HG02884 (cell line): Measurements from ENCODE around the gene TRIAP1.

Experiments
- ATAC-seq: cut with Tn5 transposase; IDR thresholded peaks from one replicate; pipeline ENCODE4 v1.9.1; 2021; ENCODE audit warnings: mild to moderate bottlenecking, moderate library complexity; ENCODE audit not compliant: unreplicated experiment

Gene TRIAP1

DNA sequence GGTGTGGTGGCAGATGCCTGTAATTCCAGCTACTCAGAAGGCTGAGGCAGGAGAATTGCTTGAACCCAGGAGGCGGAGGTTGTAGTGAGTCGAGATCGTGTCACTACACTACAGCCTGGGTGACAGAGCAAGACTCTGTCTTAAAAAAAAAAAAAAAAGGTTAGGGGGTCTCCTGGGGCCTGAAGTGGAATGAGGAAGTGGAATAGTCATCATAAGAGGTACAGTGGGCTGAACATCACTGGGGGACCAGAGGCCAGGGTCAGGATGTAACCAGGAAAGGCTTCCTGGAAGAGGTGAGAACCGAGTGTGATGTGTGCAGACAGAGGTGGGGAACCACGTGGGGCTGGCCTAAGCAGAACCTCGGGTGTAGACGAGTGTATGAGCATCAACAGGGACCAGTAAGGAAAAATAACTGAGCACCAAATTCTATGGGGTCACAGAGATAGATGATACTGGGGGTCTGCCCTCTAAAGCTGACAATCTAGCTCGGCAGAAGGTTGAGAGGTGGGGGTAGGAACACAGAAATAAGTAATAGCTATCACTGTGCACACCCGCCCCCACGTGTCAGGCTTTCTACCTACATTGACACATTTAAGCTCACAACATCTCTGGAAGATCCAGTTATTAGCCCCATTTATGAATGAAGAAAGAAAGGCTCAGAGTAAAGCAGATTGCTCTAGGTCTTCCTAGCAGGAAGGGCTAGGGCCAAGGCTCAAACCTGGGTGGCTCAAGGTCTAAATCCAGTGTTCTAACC is 13.2 kb downstream of the TRIAP1 start:
- ATAC-seq: no peak

DNA sequence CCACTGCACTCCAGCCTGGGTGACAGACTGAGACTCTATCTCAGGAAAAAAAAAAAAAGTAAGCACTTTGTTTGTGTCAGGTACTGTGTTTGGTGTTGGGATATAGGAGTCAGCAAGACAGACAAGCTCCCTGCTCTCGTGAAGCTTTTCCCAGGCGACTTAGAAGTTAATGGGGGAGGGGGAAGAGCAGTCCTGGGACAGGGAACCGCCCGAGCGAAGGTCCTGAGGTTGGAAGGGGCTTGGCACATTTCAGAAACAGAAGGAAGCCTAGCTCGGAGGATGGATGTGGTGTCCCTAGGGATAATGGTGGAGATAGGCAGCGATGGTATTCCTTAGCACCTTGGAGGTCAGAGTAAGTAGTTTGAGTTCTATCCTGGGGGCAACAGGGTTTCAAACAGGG is 16.8 kb downstream of the TRIAP1 start:
- ATAC-seq: no peak

DNA sequence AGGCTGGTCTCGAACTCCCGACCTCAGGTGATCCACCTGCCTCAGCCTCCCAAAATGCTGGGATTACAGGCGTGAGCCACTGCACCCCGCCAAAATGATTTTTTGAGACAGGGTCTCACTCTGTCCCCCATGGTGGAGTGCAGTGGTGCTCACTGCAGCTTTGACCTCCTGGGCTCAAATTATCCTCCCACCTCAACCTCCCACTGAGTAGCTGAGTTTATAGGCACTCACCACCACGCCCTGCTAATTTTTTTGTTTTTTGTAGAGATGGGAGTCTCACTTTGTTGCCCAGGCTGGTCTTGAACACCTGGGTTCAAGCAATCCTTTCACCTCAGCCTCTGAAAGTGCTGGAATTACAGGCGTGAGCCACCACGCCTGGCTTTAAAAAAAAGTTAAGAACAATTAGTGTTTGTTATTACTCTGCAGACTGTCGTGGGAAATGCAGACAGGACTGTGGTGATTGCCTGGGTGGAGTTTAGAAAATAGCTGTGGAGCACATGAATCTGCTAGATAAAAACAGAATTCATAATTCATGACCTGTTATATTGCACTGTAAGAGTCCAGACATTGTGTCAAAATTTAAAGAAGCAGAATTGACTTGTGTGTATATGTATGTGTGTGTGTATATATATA is 17.5 kb downstream of the TRIAP1 start:
- ATAC-seq: no peak

DNA sequence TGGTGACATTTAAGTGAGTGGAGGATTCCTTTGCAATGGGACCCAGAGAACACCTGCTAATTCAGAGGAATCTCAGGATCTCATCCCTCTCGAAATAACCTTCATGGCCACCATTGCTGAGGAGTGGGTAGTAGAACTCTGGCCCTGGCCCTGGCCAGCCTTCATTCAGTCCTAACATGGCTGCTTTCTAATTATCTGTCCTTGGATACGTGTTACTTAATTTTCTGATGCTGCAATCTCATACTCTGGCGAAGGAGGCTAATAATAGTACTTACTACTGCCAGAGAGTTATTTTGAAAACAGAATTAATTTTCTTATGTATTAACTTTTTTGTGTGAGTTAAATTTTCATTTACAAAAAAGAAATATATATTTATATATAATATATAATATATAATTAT is 20.4 kb downstream of the TRIAP1 start:
- ATAC-seq: no peak

DNA sequence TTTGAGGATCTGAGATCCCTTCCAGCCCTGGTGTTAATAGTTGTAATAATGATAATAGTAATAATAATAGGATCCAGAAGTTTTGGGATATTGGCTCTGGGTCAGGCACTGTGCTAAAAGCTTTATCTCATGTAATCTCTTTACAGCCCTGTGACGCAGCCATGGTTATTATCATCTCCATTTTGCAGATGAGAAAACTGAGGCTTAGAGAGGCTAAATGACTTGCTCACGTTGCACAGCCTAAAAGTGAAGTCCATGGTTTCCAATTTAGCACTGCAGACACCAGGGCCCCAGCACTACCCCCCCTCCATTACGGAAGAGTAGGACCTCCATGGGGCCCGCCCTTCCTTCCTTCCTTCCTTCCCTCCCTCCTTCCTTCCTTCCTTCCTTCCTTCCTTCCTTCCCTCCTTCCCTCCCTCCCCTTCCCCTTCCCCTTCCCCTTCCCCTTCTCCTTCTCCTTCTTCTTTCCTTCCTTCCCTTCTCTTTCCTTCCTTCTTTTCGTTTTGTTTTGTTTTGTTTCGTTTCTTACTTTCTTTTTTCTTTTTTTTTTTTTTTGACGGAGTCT is 23.2 kb downstream of the TRIAP1 start:
- no peak for ATAC-seq

DNA sequence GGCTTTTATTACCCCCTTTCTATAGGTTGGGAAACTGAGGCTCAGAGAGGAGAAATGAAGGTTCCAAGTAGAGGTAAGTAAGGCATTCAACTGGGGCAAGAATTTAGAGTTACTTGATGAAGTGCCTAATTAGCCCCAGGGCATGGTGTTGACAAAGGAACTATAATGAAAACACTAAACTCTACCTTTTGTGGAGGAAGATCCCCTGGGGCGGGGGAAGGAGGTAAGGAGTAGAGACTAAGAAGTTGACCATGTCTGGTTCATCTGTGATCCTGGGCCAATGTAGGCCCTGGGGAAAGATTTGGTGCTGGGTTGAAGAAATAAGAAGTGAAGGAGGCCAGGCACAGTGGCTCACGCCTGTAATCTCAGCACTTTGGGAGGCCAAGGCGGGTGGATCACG is 24.5 kb downstream of the TRIAP1 start:
- no peak for ATAC-seq

DNA sequence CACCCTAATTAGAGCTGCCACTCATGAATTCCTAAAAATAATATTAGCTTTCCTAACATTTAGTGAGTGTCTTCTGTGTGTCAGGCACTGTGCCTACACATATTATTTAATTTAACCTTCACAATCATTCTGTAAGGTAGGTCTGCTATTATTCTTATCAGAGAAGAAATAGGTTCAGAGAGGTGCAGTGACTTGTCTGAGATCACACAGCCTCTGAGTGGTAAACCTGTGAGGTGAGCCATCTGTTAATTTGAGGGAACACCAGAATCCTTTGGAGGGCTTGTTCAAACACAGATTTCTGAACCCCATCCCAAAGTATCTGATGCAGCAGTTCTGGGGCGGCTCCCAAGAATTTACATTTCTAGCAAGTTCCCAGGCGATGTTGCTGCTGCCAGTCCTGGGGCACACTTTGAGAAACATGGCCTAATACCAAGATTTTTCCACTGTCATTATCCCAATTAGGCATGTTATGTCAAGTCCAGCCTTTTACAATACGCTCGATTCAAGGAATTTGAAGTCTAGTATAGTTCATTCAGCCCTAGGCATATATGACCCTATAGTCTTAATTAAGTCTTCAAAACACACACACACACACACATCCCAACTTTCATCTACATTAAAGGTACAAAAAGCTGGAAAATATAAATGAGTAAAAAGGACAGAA is 28.1 kb downstream of the TRIAP1 start:
- ATAC-seq: no peak

DNA sequence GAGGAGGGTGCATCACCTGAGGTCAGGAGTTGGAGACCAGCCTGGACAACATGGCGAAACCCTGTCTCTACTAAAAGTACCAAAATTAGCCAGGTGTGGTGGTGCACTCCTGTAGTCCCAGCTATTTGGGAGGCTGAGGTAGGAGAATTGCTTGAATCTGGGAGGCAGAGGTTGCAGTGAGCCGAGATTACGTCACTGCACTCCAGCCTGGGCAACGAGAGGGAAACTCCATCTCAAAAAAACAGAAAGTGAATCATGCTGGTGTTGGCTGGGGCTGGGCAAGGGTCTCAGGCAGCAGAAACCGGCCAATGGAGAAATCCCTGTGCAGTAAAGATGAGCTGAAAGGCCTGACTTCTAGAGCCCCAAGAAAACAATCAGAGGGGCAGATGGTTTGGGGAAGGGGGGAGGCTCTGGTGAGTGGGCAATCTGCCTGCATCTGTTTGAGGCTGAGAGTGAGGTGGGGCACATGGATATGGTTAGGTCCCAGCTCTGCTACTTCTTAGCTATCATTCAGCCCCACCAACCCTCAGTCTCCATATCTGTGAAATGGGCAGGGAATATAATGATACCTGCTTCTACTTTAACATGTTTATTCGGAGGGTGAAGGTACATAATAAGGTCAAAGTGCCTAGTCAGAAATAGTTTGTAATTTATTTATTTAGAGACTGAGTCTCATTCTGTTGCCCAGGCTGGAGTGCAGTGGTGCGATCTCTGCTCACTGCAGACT is 29.5 kb downstream of the TRIAP1 start:
- ATAC-seq: no peak

DNA sequence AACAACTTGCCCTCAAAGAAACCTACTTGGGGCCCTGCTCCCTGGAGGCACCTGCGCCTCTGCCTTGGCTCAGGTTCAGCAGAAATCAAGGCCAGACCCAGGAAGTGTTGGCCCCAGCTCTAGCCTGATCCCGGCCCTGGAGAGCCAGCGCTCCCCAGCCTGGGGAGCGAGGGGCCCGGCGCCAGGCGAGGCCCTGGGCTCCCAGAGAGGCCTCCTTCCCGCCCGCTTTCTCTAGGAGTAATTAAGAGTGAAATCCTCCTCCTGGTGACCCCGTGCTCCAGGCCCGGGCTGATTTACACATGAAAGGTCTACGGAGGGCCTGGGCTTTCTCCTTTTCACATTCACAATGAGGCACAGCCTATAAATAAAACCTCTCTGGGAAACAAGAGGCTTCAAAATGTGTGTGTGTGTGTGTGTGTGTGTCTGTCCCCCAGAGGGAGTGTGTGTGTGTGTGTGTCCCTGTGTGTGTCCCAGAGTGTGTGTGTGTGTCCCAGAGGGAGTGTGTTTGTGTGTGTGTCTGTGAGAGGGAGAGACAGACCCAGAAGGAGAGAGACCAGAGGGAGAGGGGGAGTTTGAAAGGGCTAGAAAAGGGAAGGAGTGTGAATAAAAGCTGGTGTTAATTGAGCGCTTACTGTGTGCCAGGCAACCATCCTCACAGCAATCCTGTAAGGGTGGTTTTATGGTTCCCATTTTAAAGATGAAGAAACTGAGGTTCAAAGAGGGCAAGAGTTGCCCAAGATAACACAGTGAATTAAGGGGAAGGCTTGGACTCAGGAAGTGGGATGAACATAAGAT is 32.1 kb downstream of the TRIAP1 start:
- no peak for ATAC-seq

DNA sequence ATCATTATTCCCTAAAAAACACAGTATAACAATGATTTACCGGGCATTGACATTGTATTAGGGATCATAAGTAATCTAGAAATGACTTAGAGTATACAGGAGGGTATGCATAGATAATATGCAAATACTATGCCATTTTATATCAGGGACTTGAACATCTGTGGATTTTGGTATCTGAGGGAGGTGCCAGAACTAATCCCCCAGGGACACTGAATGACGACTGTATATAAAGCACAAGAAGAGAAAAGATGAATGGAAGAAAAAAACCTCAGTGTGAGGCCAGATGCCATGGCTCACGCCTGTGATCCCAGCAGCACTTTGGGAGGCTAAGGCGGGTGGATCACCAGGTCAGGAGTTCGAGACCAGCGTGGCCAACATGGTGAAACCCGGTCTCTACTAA is 33.8 kb downstream of the TRIAP1 start:
- ATAC-seq: no peak

DNA sequence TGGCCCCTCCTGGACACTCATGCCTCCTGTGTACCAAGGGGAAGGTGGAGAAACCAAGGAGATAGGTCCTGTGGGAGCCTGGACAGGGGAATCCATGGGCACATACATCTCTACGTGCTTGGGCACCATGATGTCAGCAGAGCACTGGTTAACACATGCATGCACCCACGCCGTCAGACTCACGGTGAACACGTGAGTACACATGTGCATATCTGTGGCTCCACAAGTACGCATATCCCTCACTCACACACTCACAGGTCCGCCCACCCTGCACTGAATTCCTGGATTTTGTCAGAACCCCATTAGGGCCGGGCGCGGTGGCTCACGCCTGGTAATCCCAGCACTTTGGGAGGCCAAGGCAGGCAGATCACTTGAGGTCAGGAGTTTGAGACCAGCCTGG is 37.4 kb downstream of the TRIAP1 start:
- no peak for ATAC-seq

DNA sequence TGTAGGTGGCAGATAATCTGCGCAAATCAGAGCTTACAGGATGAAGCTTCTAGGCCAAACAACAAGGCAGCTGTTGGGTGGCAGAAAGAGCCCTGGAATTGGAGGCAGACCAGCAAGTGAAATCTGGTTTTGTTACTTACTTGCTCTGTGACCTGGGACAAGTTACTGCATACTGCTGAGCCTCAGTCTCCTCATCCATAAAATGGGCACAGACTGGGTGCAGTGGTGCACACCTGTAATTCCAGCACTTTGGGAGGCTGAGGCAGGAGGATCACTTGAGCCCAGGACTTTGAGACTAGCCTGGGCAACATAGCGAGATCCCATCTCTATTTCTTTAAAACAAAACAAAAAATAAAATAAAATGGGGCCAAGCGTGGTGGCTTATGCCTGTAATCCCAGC is 39.6 kb downstream of the TRIAP1 start:
- no peak for ATAC-seq

DNA sequence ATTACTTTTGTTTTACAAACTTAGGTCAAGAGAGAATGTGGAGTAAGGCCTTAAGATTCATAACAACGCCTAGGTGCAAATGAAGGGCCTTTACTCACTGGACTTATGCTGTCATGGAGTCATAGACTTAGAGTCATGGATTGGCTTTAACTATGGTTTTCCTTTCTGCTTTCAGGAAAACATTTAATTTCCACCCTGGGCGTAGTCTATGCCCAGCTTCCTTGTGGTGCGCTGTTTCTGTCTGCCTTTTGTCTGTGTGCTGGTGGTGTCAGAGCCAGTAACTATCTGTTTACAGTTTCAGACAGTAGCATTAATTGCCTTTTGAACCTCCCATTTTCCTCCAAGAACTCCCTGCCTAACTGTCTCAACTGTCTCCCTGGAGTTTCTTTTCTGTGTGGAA is 40.1 kb downstream of the TRIAP1 start:
- no peak for ATAC-seq

DNA sequence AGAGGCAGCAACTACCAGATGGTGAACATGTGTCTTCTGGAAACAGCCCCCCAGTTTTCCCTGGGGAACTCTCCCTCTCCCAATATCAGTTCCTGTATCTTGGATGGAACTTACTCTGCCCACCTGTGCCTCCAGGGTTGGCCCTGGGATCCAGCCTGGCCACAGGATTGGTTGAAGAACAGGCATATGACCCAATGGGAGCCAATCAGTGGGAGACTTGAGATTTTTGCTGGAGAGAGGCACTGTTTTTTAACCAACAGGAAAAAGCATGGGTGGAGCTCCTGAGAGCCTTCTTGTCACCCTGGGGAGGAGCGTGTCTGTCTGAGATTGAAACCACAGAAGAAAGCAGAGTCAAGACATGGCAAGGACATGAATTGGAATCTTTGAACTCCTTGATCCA is 41.9 kb downstream of the TRIAP1 start:
- ATAC-seq: no peak

DNA sequence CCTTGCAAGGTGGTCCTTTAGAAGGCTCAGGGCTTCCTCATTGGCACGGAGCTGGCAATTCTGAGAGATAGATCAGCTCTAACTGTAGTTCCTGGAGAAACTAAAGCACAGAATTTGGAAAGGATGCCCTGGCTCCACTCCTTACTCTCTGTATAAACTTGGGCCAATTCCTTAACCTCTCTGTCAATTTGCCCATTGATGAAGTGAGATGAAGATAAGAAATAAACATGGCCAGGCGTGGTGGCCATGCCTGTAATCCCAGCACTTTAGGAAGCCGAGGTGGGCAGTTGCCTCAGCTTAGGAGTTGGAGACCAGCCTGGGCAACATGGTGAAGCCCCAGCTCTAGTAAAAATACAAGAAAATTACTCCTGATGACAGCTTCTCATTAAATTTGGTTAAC is 42.3 kb downstream of the TRIAP1 start:
- no peak for ATAC-seq

DNA sequence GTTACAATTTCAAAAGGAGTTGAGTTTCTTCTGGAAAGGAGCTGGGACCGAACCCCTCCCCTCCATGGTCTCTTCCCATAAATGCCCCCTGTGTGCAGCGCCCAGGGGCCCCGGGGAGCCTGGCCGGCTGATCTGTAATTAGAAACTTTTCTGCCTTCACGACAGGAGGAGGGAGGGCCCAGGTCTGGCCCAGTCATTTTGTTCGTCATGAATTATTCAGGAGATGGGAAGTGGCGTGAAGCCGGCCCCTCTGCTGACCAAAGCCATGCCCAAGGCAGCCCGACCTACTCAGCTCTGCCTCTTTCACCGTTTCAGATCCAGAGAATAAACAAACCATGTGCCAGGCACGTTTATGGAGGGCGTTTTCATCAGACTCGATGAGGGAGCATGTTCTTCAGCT is 44.0 kb downstream of the TRIAP1 start:
- no peak for ATAC-seq

DNA sequence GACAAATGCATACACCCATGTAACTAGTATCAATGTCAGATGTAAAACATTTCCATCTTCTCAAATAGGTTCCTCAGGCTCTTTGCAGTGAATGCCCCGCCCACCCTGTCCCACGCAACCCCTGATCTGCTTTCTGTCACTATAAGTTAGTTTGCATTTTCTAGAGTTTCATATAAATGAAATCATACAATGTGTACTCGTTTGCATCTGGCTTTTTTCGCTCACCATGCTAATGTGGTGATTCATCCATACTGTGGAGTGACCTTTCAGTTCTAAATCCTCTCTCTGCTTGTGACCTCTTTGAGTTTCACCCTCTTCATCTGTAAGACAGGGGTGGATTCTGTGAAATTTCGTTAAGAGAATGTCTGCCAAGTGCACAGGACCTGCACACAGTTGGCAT is 46.7 kb downstream of the TRIAP1 start:
- no peak for ATAC-seq

DNA sequence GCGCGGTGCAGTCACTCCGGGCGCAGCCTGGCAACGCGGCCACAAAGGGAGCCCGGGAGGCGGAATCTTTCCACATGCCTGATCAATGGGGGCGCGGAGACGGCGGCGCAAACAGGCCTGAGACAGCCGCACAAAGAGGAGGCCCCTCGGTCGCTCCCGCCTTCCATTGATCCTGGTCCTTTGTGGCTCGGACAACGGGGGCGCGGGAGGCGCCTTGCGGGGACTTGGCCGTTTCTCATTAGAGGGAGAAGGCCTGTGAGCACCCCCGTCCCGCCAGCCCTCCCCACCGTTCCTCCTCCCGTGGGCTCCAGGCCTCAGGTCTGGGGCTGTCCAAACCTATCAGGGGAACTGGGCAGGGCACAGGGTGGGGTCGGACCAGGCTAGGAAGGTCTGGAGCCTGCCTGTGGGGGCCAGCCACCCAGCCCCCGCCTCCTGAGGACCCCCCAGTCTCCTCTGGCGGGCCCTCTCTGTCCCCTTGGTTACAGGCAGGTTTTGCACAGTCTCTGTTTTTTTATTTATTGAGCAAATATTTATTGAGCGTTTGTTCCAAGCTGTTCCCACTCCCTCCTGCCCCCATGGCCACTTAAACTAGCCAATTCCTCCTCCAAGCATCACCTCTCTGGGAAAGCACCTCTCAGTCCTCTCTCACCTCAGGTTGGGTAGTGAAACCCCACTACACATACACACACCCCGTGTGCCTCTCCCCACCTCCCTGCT is 48.2 kb downstream of the TRIAP1 start:
- ATAC-seq: no peak

DNA sequence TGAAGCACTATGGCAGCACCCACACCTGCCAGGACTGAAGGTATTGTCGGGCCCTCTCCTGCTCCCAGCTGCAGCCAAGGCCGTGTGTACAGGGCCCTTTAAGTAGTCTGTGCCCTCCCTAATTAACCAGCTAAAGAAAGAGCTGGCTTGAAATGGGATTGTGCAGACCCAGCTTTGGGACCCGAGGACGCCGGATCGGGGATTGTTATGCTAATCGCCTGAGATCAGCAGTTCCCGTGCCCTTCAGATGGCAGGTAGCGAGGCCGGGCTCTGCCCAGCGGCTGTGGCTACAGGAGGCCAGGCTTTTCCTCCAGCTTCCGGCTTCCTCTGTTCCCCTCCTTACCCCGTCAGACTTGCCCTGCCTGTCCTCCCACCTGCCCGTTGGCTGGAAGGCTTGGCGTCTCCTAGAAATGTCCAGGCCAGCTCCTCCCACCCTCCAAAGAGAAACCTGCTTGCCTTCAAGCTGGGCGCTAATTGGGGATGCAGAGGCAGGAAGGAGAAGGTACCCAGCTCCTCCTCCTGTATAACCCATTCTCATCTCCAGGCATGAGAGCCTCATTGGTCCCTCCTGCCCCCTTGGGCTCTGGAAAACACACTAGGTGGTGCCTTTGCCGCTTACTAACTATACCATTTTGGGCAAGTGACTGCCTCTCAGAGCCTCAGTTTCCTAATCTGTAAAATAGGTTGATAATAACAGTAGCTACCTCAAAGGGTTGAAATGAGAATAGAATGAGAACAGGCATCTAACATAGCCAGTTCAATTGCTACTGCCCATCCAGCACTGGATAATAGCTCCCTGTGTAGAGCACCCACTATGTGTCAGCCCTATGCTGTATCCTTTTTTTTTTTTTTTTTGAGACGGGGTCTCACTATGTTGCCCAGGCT is 51.5 kb downstream of the TRIAP1 start:
- no peak for ATAC-seq
